Right lung (tissue), 5 donors: ENCODE measurements around the gene NEK1. TPM values are rescaled to one million over a fixed set of nuclear protein-coding genes. Genes with fewer than 3 reads are reported as not detected.
A peak's percentile ranks its signal among the peaks of the same experiment; 100 is the strongest.
"Not testable (repeated sequence)": the region's sequence is repeated elsewhere in the genome, so short reads cannot be mapped to it uniquely, and the experiment has no call there.

Experiments used
- DNase-seq, 2 donors: peaks; one replicate each; pipeline ENCODE4 v3.0.0-alpha.2; 2013
- polyA plus RNA-seq, 5 donors: library from polyadenylated mRNA; unstranded; fragments of 120-200 nt; gene quantifications; one replicate each; pipeline versions ENCODE4 v1.2.1 to v1.2.3, GENCODE V29; 2013; ENCODE audit warnings: inconsistent platforms in 1 of 5, low replicate concordance in 1 of 5; ENCODE audit not compliant: insufficient read length in 5 of 5, insufficient read depth in 1 of 5

NEK1 gene
- polyA plus RNA-seq, 5 donors = 20.1 to 32.4 (median 28.7) TPM

DNA sequence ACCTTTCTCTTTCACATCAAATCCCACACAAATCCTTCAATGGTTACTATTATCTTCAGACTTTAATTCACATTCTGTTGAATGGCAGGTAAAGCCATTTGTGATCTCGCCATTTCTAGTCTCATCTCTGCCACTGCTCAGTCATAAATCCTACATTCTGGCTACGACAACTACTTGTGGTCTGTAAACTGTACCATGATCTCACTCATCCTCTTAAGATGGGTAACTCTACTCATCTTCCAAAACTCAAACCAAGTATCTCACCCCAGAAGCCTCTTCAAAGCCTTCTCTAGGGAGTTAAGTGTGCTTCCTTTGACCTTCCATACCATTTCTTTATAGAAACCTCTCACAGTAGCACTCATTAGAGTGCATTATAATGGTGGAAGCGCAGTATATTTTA, 101.8 kb downstream of the NEK1 start:
- DNase-seq = no peak

DNA sequence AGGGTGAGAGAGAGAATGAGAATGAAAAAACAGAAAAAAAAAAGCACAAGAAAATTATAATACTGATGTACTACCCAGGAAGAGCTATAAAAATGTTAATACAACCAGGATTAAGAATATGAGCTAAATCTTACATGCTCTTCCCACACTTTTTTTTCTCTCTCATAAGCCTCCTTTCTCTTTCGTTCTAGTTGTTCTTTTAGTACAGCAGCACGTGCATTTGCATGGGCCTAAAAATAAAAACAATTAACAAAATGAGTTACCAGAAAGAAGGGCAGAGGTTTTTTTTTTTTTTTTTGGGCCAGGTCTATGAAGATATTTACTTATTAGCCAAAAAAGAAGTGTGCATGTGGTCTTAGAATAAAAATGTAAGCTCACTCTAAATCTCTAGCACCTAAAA, 105.5 kb downstream of the NEK1 start:
- no peak for DNase-seq

DNA sequence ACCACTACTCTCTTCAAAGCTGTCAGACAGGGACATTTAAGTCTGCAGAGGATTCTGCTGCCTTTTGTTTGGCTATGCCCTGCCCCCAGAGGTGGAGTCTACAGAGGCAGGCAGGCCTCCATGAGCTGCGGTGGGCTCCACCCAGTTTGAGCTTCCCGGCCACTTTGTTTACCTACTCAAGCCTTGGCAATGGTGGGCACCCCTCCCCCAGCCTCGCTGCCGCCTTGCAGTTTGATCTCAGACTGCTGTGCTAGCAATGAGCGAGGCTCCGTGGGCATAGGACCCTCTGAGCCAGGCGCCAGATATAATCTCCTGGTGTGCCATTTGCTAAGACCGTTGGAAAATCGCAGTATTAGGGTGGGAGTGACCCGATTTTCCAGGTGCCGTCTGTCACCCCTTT, 112.5 kb downstream of the NEK1 start:
- not testable (repeated sequence) for DNase-seq

DNA sequence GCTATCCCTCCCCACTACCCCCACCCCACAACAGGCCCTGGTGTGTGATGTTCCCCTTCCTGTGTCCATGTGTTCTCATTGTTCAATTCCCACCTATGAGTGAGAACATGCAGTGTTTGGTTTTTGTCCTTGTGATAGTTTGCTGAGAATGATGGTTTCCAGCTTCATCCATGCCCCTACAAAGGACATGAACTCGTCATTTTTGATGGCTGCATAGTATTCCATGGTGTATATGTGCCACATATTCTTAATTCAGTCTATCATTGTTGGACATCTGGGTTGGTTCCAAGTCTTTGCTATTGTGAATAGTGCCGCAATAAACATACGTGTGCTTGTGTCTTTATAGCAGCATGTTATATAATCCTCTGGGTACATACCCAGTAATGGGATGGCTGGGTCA, 118.1 kb downstream of the NEK1 start:
- DNase-seq = not testable (repeated sequence)

DNA sequence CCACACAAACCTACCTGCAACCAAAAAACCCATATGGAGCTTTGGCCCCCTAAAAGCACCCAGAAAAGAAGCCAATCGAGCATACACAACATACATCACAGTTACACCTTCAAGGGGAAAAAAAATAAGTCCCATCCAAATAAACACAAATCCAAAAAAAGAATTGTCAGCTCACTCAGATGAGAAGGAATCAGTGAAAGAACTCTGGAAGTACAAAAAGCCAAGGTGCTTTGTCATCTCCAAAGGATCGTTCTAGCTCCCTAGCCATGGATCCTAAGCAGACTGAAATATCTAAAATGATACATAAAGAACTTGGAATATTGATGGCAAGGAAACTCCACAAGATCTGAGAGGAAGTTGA, 119.2 kb downstream of the NEK1 start:
- no peak for DNase-seq

DNA sequence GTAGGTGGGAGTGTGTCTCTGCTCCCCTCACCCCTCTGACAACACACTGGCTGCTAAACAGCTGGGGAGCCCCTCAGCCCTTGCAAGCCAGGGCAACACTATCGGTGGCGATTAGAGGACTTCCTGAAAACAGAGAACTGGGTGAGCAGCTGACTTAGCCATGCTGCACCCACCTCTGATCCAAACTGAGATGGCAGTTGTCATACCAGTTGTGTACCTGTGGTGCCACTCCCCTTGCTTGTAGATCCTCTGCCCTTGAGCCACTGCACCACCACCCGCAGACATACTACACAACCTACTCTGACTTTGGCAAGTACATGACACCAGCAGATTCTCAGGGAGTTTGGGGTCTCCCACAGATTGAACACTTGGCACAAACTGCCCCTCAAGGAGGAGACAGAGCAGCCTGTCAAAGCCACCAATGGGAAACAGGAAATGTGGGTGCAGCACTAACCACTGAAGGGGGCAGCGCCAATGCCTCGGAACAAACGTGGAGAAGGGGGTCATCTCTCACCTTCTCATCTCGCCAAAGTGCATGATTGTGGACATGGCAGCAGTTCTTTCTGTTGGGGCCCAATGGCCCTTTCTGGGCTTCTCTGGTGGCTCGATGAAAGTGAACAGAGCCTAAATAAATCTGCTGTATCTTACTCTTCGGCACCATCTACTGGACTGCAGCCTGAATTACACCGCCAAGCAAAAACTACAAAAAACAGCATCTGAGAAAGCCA, 119.8 kb downstream of the NEK1 start:
- DNase-seq = peak in 1 of 2 donors; percentile 6

DNA sequence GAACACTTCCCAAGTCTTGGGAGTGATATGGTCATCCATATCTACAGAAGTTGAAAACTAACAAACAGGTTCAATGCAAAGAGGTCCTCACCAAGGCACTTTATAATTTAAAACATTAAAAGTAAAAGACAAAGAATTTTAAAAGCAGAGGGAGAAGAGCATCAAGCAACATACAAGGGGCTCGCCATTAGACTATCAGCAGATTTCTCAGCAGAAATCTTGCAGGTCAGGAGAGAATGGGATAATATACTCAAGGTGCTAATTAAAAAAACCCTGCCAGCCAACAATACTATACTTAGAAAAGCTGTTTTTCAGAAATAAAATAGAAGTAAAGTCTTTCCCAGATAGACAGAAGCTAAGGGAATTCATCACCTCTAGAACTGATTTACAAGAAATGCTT, 121.2 kb downstream of the NEK1 start:
- DNase-seq = no peak

DNA sequence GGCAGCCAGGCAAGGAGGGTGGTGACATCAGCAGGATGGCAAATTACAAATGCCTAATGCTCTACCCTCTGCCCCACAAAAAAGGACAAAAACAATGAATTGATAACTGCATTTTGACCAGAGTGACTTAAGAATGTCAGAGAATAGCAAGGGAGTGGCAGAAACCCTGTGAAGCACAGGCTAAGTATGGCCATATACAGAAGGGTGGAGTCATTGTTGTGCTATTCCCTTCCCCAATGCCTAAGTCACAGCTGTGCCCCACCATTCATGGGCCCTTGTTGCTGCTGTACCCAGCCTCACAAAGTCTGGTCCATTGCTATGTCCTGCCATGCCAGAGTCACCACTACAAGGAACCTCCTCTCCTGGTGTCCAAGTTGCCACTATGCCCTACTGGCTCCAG, 123.1 kb downstream of the NEK1 start:
- DNase-seq = no peak

DNA sequence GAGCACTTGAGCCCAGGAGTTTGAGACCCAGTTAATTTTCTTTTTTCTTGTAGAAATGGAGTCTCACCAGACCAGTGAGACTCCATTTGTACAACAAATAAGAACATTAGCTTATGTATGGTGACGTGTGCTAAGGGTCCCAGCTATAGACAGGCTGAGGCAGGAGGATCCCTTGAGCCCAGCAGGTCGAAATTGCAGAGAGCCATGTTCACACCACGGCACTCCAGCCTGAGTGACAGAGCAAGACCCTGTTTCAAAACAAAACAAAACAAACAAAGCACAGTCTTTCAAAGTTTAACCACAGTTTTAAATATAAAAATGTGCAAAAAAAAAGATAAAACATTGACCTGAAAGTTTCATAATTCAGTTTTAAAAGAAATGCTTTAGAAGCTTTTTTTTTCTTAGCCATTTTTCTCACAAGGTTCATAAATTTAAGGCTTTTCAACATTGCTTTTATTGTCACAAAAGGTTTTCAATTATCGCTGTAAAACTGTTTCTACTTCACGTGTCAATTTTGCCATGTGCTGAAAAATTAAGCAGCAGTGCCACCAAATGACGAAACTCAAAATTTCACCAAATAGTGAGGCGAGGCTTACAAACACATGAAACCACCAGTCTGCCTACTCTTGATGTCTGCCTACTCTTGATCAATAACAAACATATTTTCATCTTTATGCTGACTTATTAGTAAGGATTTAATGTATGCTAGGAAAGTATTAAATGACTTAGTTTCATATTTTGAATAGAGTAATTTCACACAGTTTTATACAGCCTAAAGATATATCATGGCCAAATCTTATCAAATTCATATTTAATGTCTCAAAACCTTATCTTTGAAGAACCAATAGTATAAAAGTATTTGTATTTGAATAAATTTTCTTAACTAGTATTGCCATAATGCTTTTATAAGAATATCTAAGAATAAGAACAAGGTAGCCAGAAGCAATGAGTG, 126.3 kb downstream of the NEK1 start:
- peak; percentile 36 to 54 for DNase-seq

DNA sequence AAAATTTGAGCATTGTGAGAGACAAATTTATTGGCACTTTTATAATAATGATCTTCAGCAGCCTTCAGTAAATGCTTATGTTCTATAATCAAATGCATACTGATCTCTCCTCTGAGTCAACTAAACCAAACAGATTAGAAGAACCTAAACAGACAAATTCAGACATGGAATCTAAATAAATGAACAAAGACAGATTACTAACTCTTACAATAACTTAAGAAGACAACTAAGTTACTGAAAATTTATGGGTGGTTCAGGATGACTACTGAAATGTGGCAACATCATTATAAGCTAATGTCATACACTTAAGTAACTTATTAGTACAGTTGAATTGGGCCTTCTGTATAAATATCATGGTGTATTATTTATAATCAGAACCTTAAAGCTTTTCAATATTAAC, 127.3 kb downstream of the NEK1 start:
- DNase-seq = no peak

DNA sequence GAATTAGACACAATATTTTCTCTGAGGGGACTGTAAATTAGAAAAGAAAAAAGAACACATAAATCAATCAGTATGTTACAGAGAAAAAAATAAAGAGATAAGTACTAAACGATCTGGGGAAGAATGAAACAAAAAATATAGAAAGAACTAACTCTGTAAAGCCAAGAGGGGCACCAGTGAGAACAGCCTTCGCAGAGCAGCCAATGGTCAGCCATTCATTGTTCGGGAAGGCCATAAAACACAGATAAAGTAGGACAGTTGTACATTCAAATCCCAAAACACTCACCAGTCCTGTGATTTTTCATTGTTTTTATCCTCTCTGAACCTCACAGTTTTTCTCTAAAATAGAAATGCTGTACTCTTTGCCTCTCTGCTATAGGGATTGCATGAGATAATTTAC, 127.9 kb downstream of the NEK1 start:
- DNase-seq = peak in 1 of 2 donors; percentile 5

DNA sequence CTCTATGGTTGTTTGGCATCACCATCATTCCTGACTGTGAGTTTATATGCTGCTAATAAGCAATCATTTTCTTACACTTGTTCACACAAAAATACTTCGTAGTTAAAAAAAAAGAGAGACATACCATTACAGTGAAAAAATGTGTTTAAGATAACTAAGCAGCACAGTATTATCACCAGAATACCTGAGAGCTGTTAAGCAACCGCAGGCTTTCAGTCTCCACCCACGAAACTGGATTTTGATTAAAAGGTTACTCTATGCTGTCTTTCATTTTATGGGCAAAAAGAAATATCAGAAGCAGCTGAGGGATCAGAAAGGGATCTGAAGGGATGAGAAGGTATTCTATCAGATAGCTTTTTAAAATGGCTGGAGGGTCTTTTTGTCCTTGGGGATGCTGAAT, 148.3 kb downstream of the NEK1 start:
- DNase-seq = no peak

DNA sequence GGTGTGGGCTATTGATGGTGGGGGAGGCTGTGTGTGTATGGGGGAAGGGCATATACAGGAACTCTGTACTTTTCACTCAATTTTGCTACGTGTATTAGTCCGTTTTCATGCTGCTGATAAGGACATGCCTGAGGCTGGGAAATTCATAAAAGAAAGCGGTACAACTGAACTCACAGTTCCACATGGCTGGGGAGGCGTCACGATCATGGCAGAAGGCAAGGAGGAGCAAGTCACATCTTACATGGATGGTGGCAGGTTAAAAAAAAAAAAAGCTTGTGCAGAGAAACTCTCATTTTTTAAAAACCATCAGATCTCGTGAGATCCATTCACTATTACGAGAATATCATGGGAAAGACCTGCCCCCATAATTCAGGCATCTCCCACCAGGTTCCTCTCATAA, 152.3 kb downstream of the NEK1 start:
- no peak for DNase-seq

DNA sequence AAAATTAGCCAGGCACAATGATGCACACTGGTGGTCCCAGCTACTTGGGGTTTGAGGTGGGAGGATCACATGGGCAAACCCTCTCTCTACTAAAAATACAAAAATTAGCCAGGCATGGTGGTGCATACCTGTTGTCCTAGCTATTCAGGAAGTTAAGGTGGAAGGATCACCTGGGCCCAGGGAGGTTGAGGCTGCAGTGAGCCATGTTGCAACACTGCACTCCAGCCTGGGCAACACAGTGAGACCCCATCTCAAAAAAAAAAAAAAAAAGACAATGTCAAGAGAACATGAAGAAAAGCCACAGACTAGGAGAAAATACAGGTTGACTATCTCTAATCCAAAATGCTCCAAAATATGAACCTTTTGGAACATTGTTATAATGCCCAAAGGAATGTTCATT, 153.8 kb downstream of the NEK1 start:
- DNase-seq = no peak

DNA sequence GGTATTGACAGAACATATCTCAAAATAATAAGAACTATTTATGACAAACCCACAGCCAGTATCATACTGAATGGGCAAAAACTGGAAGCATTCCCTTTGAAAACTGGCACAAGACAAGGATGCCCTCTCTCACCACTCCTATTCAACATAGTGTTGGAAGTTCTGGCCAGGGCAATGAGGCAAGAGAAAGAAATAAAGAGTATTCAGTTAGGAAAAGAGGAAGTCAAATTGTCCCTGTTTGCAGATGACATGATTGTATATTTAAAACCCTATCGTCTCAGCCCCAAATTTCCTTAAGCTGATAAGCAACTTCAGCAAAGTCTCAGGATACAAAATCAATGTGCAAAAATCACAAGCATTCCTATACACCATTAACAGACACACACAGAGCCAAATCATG, 159.7 kb downstream of the NEK1 start:
- DNase-seq = not testable (repeated sequence)

DNA sequence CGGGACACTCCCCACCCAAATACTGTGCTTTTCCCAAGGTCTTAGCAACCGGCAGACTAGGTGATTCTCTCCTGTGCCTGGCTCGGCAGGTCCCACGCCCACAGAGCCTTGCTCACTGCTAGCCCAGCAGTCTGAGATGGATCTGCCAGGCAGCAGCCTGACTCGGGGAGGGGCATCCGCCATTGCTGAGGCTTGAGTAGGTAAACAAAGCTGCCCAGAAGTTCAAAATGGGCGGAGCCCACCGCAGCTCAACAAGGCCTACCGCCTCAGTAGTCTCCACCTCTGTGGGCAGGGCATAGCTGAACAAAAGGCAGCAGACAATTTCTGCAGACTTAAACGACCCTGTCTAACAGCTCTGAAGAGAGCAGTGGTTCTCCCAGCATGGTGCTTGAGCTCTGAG, 163.4 kb downstream of the NEK1 start:
- not testable (repeated sequence) for DNase-seq

DNA sequence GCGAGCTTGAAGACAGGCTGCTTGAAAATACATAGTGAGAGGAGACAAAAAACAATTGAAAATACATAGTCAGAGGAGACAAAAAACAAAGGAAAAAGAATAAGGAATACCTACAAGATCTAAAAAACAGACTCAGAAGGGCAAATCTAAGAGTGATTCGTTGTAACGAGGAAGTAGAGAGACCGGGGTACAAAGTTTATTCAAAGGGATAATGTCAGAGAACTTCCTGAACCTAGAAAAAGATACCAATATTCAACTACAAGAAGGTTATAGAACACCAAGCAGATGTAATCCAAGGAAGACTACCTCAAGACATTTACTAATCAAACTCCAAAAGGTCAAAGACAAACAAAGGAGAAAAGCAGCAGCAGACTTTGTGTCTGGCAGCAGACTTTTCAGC, 165.6 kb downstream of the NEK1 start:
- DNase-seq = no peak

DNA sequence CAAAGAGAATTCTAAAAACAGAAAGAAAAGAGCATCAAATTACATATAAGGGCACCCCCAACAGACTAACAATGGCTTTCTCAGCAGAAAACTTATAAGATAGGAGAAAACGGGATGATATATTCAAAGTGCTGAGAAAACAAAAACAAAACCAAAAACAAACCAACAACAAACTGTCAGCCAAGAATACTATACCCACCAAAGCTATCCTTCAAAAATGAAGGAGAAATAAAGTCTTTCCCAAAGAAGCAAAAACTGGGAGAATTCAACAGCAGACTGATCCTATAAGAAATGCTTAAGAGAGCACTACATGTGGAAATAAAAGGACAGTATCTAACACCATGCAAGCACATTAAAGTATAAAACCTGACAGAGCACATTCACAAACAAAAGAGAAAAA, 168.6 kb downstream of the NEK1 start:
- no peak for DNase-seq

DNA sequence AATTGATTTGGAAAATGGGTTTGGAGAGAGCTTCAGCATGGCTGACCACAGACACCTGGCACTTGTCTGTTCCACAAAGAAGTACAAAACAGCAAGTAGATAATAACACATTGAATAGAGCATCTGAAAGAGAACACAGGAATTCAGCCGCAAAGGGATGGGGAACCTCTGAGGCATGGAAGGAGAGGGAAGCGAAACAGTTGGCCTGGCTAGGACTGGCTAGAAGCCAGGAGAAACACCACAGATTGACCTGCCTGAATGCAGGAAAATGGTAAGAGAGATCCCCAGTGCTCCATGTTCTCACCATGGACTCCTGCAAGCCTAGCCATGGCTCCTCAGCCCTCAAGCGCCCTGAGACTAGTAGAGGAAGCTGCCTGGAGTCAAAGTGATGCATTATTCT, 171.9 kb downstream of the NEK1 start:
- no peak for DNase-seq

DNA sequence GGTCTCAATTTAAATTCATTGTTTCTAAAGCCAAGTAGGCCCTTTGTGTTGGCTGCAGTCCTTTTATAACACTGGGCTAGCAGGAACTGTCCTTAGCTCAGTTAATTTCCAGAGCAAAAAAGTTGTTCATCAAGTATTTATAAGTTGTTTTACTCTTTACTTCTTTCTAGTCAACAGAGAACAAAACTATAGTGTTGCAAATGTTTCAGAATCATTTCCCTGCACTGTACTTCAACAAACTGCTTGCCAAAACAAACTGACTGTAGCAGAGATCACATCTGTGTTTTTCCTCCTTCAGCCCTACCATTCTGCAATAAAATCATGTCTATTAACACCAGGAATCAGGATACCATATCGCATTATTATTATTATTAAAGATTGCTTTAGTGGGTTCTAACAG, 173.1 kb downstream of the NEK1 start:
- DNase-seq = peak; percentile 5 to 9

DNA sequence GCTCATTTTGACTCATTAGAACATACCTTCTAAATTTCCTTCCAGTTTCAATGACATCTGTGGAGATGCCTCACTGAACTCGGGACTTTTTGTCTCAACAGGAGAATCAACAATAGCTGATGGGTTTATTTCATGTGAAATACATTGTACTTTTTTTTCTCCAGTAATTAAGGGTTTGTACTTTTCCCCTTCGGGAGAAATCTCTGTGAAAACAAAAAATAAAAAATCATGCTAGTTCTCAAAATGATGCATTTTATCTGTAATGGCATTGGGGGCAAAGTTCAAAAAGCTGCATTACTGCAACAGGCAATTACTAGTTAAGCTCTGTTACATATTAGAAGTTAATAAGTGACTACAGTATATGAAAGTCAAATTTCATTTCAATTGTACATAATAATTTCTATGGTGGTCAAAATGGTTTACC, 174.3 kb downstream of the NEK1 start:
- DNase-seq = no peak

DNA sequence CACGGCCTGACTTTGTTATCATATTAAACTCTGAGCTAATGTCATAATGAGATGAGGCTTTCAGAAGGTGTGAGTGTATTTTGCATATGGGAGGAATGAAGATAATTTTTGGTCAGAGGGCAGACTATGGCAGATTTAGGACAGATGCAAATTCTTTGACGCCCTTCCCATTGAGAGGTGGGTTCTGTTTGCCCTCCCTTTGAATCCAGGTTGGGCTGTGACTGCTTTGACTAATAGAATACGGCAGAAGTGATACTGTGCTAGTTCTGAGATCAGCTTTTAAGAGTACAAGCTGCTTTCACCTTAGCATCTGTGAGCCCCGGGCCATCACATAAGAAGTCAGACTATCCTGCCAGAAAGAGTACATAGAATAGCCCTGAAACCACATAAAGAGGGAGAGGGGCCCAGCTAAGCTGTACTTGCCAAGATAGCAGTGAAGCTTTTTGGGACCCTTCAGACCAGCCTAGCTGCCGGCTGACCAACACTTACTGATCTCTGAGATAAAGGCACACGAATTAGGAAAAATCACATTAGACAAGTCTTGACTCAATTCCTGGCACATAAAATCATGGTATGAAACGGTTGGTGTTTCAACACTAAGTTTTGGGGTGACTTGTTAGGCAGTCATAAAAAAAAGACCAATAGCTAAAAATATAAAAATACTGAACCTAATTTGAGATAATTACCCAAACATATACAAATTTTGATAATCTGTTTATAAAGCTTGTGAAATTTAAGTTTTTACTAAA, 174.9 kb downstream of the NEK1 start:
- no peak for DNase-seq
